NCI-H82 treated with DMSO at 0.1 percent for 48 hours (cell line): ENCODE data around the gene TXN2.
"Not testable (repeated sequence)": the region's sequence is repeated elsewhere in the genome, so short reads cannot be mapped to it uniquely, and the experiment has no call there.

Experiments used
- DNase-seq: peaks from one replicate; lab custom pipeline; 2025; ENCODE audit not compliant: unreplicated experiment; lab: John Stamatoyannopoulos, UW

The TXN2 gene

DNA sequence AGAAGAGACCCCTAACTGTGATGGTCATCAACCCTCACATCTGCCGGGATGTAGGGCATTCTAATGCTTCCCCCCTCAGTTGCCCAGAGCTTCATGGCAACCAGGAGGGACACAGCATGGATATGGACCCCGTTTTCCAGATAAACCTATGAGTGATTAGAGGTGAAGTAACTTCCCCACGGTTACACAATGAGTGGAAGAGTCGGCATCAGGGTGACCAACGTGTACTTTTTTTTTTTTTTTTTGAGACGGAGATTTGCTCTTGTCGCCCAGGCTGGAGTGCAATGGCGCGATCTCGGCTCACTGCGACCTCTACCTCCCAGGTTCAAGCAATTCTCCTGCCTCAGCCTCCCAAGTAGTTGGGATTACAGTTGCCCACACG lies 25.0 kb downstream of the TXN2 start:
- DNase-seq = no peak

DNA sequence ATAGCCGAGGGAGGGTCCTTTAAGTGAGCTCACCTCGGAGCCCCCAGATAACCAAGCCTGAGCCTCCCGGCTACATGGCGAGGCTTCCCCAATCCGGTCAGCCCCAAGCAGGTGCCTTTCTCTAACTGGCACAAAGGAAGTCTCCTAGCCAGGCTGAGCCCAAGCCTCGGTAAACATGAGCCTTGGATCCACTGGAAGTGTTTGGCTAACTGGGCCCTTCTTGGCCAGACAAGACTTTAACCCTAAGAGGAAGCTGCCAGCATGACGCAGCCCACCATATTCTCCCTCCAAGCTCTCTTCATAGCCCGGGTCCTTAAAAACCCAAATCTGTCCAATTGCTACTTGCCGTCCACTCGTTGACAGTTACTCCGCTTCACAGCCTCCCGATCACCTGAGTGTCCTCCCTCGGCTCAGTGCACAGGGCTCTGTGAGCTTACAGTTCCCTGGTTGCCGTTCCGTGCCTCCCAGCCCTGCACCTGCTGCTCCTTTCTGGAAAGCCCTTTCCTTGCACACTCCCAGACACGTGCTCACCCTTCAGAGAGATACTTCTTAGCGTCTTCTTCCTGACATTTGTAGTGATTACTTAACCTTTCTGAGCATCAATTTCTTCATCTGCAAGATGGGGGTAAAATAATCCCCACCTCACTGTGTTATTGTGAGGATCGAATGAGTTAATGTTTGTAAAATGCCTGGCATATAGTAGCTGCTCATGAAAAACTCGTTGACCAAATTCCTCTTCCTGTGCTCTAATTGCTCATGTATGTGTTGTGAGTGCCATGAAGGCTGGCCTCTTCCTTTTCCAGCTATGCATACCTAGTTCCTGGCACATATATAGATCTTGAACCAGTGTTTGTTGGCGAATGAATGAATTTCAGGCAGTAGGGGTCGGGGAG lies 25.6 kb downstream of the TXN2 start:
- no peak for DNase-seq

DNA sequence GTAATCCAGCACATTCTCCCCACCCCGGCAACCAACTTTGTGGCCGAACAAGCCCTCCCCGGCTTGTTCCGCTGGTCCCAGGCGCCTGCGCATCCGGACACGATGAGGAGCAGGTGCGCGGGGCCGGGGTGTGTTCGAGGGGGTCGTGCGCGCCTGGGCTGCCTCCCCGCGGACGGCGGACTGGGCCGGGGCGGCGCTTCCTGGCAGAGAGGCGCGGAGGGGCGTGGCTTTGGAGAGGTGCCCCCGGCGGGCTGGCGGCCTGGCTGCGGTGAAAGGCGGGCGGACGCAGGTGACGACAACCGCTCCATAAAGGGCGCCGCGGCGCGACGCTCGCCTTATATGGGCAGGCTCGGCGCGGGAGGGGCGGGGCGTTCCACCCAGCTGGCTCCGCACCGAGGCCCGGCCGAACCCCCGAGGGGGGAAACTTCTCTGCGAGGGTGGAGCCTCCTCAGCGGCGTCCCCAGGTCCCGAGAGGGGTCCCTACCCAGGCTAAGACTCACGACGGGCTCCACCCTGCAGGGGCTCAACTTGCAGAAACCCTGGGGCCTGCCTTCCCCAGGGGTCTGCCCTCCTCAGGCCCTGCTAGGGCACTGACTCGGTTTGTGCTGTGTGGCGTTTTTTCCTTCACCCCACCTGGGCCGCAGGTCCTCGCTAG lies 26.4 kb downstream of the TXN2 start:
- DNase-seq = peak; percentile 56

DNA sequence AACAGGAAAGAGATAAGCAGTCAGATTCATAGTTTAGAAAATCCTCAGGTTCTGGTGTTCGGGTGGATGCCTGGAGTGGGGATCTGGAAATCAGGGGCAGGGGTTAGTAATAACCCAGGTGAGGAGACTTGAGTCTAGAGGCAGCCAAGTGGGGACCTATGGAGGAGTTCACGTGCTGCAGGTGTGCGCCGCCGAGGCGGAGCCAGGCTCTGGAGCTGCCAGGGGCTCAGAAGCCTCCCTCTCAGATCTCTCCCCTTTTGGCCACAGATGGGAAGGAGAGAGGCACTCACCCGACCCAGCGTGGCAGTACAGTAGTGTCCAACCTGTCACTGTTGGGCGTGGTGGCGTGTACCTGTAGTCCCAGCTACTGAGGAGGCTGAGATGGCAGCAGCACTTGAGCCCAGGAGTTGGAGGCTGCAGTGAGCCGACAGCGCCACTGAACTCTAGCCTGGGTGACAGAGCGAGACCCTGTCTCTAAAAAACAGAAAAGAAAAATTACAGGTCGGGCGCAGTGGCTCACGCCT lies 27.5 kb downstream of the TXN2 start:
- no peak for DNase-seq

DNA sequence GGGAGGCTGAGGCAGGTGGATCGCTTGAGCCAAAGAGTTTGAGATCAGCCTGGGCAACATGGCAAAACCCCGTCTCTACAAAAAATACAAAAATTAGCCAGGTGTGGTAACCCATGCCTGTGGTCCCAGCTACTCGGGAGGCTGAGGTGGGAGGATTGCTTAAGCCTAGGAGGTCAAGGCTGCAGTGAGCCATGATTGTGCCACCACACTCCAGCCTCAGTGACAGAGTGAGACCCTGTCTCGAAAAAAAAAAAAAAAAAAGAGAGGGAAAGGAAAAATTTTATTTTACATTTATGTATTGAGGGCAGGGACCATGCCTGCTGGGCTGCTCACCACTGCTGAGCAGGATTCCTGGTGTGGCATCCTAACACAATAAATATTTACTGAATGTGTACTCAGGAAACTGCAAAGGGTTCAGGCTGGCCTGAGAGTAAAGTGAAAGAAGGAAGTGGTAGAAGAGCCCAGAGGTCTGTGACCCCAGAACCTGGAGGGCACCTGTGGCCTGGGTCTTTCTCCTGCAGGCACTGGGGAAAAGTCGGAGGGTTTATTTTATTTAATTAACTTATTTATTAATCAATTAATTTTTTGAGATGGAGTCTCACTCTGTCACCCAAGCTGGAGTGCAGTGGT lies 28.3 kb downstream of the TXN2 start:
- not testable (repeated sequence) for DNase-seq

DNA sequence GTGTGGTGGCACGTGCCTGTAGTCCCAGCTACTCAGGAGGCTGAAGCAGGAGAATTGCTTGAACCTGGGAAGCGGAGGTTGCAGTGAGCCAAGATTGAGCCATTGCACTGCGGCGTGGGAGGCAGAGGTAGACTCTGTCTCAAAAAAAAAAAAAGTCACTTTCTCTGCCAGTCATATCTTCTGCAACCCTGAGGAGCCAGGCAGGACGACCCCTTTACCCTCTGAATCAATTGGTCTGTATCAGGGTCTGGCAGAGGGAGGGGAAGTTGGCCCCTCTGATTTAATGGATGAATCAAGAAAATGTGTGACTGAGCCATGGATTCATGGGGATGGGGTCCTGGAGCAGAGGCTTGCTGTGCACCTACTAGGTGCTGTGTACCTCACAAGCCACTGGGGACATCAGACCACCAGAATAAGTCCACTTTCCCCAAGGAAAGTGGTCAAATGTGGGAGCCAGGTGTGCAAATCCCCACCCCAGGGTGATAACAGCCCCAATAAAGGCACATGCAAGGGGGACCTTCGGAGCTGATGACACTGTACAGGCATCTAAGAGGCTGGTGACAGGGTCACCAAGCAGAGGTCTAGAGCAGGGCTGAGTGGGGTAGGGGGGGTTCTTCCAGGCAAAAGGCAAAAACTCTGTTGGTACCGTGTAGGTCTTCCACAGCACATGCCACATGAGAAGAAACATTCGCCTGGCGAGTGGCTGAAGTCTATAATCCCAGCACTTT lies 29.0 kb downstream of the TXN2 start:
- DNase-seq = no peak

DNA sequence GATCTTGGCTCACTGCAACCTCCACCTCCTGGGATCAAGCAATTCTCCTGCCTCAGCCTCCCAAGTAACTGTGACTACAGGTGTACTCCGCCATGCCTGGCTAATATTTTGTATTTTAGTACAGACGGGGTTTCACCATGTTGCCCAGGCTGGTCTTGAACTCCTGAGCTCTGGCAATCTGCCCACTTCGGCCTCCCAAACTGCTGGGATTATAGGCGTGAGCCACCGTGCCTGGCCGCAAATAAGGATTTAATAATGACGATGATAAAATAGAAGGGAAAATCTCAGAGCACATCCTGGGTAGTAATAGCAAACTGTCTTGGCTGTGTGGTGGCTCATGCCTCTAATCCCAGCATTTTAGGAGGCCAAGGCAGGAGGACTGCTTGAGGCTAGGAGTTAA lies 30.5 kb downstream of the TXN2 start:
- not testable (repeated sequence) for DNase-seq

DNA sequence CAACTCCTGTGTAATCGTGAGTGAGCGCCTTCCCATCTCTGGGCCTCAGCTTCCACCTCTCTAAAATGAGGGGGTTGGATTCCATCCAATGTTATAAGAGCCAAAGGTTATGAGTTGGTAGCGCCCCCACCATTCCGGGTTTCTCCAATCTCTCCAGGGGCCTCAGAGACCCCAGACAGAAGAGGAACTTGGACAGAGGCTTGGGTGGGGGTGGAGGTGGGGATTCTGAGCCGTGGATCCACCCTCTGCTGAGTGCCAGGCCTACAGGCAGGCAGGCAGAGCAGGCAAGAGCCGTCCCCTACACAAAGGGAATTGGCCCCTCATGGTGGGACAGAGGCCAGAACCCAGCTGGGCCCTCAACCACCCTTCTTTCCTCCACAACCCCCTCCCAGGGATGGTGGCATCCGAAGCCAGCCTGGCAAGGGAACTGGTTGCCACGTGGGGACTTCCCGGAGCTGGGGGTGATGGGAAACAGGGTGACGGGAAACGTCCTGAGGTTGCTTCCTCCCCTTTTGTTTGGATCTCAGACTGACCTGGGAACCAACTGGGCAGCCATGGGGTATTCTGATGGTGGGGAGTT lies 31.8 kb downstream of the TXN2 start:
- no peak for DNase-seq

DNA sequence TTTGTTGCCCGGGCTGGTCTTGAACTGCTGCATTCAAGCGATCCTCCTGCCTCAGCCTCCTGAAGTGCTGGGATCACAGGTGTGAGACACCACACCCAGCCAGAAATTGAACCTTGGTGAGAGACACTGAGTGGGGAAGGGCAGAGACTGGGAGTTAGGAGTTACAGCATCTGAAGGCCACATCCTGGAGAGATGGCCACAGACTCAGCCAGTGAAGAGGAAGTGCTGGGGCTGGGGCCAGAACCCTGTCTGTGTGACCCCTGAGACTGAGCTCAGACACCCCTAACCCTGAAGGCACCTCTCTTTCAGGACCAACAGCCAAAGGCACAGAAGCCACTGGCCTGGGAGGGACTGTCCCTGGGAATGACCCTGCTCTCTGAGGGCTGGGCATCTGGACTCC lies 33.8 kb downstream of the TXN2 start:
- no peak for DNase-seq

DNA sequence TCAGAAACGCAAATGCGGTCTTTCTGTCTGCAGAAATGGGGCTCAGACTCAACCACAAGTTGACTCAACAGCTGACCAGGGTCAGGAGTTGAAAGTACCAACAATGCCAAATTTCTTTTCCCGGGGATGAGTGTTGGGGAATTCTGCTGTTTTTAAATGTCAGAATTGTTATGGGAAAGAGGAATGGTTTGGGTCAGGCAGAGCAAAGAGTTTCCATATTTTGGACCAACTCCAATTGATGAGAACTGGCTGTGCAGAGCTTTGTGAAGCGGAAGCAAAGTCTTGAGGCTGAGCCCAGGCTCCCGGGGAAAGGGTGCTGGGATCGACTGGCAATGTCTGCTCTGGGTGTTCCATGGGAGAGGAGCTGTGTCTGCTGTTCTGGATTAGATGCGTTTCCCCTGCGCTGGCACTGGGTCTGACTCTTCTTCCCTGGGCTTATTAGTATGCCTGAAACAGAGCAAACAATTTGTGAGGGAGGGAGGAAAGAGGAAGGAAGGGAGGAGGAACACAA lies 36.2 kb downstream of the TXN2 start:
- DNase-seq = no peak

DNA sequence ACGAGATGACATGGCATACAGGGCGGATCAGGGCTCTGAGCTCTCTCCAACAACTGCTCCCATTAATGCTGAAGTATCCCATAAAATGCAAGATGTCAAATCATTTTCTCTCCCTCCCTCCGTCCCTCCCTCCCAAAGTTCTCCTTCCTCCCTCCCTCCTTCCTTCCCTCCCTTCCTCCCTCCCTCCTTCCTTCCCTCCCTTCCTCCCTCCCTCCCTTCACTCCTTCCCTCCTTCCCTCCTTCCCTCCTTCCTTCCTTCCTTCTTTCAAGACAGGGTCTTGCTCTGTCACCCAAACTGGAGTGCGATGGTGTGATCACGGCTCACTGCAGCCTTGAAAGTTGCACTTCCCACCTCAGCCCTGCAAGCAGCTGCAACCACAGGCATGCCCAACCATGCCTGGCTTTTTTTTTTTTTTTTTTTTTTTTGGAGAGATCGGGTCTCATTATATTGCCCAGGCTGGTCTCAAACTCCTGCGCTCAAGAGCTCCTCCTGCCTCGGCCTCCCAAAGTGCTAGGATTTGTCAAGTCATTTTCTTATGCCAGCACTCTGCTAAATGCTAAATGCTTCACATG lies 38.2 kb downstream of the TXN2 start:
- no peak for DNase-seq

DNA sequence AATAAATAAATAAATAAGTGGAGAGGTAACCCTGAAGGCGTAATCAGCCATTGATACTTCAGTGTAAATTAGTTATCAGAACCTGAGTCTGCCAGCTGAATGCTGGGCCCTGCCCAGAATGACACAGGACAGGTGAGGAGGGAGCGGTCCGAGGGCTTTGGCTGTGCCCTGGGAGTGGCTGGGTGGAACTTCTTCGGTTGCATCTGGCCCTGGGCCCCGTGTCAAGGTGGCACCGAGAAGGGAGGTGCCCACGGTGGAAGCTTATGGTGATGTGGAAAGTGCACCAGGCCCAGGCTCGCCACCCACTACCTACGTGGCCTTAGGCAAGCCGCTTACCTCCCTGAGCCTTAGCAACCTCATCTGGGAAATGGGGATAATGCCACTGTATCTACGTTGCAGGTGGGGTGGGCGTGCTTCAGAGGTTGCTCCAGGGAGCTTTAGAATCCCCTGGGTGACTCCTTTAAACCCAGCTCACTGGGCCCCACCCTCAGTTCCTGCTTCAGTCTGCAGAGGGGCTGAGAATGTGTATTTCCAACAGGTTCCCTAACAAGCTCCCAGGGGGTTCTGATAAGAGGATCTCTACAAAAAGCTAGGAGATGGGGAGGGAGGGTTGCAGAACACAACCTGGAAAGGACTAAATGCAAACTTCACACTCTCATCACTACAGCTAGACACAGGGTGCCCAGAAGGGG lies 38.8 kb downstream of the TXN2 start:
- DNase-seq = no peak

DNA sequence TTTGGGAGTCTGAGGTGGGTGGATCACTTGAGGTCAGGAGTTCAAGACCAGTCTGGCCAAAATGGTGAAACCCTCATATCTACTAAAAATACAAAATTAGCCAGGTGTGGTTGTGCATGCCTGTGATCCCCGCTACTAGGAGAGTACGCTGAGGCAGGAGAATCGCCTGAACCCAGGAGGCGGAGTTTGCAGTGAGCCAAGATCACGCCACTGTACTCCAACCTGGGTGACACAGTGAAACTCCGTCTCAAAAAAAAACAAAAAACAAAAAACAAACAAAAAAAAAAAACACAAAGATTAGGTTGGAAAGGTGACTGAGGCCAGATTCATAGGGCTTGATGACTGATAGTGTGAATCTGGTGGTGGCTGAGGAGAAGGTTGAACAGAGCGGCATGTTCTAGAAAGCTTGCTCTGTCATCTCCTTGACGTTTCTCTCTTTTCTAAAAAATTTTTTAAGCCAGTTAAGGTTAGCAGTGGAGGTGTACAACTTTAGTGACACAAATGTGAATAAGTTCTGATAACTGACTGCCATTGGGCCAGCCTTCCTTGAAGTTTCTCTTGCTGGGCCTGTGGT lies 40.9 kb downstream of the TXN2 start:
- DNase-seq = no peak

DNA sequence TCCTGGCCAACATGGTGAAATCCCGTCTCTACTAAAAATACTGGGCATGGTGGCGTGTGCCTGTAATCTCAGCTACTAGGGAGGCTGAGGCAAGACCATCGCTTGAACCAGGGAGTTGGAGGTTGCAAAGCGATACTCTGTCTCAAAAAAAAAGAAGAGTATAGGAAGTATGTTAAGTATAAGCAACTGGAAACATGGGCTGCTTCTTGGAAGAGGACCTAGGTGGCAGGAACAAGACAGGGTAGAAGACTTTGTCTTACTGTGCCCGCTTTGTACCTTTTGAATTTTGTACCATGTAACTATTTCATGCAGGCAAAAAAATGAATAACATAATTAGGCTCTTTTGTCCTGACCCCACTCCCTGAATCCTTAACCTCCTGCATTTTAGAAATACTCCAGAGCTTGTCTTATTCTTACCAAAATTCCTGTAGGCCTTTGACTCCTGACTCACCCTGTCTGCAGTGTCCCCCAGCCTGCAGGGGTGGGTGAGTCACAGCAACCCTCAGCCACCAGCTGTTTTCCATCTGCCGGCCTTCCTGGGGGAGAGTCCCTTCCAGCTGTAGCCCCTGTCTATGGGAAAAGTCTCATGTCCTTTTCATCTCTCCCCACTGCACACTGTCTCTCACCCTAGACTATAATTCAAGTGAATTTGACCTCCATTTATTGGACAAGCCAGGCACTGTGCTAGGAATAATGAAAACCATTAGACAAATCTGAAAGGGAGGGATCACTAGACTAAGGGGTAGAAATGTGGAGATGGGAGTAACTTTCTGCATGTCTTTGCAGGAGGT lies 41.8 kb downstream of the TXN2 start:
- no peak for DNase-seq

DNA sequence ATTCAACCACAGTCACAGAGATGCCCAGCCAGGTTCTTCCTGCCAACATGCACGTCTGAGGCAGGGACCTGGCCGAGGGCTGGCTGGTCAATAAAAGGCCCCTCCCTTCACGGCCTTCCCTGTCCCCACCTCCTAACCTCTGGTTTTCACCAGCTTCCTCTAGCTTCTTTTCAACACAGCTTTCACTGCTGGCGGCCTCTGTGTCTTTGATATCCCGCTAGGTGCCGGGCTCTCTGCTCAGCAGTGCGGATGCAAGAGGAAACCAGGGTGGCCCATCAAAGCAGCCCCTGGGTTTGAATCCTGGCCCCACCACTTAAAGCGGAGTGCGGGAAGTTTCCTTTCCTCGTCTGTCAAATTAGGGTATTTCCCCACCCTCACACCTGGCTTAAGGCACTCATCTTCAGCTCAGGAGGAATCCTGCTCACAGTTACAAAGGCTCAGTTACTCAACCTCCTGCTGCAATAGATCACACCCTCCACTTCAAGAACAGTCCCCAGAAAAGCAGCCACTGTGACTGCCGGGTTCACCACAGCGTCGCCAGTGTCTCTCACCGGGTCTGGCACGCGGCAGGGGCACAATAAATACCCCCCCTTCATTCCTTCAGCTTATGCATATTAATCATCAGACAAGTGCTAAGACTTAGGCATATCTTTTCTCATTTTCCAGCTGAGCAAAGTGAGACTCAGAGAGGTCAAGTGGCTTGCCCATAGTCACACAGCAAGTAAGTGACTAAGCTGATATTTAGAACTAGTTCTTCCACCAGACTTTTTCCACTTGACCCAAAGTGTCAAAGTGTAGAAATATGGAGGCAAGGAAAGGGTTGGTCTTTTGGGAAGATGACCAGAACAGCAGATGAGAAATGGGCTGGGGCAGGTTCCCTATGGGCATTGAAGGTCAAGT lies 45.7 kb downstream of the TXN2 start:
- DNase-seq = no peak

DNA sequence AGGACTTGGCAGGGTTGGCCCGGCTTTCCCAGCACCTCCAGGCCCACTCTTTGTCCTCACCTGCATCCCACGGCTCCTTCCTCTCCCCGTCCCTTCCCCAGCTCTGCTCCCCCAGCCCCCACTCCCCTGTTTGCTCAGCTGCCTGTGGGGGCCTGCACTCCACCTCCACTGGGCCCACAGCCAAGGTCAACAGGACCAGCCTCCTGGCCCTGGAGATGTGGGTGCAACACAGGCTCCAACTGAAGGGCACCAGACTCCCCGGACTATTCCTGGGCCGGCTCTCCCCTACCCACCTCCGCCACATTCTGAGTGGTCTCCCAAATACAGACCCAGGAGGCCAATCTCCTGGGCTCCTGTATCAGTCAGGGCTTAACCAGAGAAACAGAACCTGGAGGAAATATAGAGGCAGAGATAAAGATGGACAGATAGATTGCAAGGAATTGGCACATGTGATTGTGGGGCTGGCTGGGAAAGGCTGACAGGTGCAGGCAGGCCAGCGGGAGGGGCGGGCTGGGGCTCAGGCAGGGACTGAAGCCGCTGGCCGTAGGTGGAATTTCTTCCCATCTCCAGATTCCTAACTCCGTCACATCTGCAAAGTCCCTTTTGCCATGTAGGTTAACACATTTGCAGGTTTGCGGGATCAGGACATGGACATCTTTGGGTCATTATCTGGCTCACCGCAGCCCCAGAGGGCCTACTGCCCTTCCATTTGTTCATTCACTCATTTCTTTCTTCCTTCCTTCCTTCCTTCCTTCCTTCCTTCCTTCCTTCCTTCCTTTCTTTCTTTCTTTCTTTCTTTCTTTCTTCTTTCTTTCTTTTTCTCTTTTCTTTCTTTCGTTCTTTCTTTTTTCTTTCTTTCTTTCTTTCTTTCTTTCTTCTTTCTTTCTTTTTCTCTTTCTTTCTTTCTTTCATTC lies 47.9 kb downstream of the TXN2 start:
- DNase-seq = no peak
